CD4-positive, alpha-beta T cell treated with Interleukin-15 for 1 hour (primary cell): ENCODE measurements around the gene SLC35E1.
A peak's percentile ranks its signal among the peaks of the same experiment; 100 is the strongest.
"Not testable (repeated sequence)": the region's sequence is repeated elsewhere in the genome, so short reads cannot be mapped to it uniquely, and the experiment has no call there.

Source experiments
- DNase-seq: peaks from one replicate; pipeline ENCODE4 v3.0.0-alpha.2; 2020

The SLC35E1 gene

GRCh38 chr19:16579381-16579780 is 7.2 kb upstream of the SLC35E1 start:
- DNase-seq: no peak

- no peak for DNase-seq
These were observed 5.3 kb upstream of the SLC35E1 start for GRCh38 chr19:16577531-16577985.

GRCh38 chr19:16576690-16577530 is 4.7 kb upstream of the SLC35E1 start:
- no peak for DNase-seq

- DNase-seq: no peak
These were observed 3.9 kb upstream of the SLC35E1 start for GRCh38 chr19:16575861-16576689.

GRCh38 chr19:16575282-16575681 is 3.1 kb upstream of the SLC35E1 start:
- no peak for DNase-seq

GRCh38 chr19:16573925-16574324 is 1.7 kb upstream of the SLC35E1 start:
- DNase-seq: no peak

- DNase-seq: no peak
These were observed 1.1 kb upstream of the SLC35E1 start for GRCh38 chr19:16573296-16573695.

- DNase-seq: peak; percentile 39
These were observed 338 bp downstream of the SLC35E1 start for GRCh38 chr19:16571822-16572331.

- DNase-seq: peak; percentile 56
These were observed 932 bp downstream of the SLC35E1 start for GRCh38 chr19:16571283-16571682.

GRCh38 chr19:16569609-16570320 is 2.5 kb downstream of the SLC35E1 start:
- DNase-seq: no peak

GRCh38 chr19:16566702-16567101 is 5.5 kb downstream of the SLC35E1 start:
- DNase-seq: no peak

GRCh38 chr19:16566161-16566560 is 6.1 kb downstream of the SLC35E1 start:
- peak; percentile 88 for DNase-seq

GRCh38 chr19:16564842-16565241 is 7.4 kb downstream of the SLC35E1 start:
- DNase-seq: no peak

- no peak for DNase-seq
These were observed 9.6 kb downstream of the SLC35E1 start for GRCh38 chr19:16562608-16563025.

GRCh38 chr19:16561382-16561781 is 10.8 kb downstream of the SLC35E1 start:
- DNase-seq: no peak

- DNase-seq: no peak
These were observed 12.4 kb downstream of the SLC35E1 start for GRCh38 chr19:16559780-16560276.

- DNase-seq: no peak
These were observed 17.4 kb downstream of the SLC35E1 start for GRCh38 chr19:16554776-16555175.

- not testable (repeated sequence) for DNase-seq
These were observed 20.3 kb downstream of the SLC35E1 start for GRCh38 chr19:16551902-16552301.

GRCh38 chr19:16548956-16549355 is 23.3 kb downstream of the SLC35E1 start:
- DNase-seq: no peak

GRCh38 chr19:16544473-16545231 is 27.6 kb downstream of the SLC35E1 start:
- DNase-seq: no peak

- not testable (repeated sequence) for DNase-seq
These were observed 28.5 kb downstream of the SLC35E1 start for GRCh38 chr19:16543734-16544133.

- DNase-seq: no peak
These were observed 29.2 kb downstream of the SLC35E1 start for GRCh38 chr19:16542910-16543472.
